NCI-H524 treated with DMSO at 0.1 percent for 48 hours (cell line): ENCODE data around the gene GPSM3.
"Not testable (repeated sequence)": the region's sequence is repeated elsewhere in the genome, so short reads cannot be mapped to it uniquely, and the experiment has no call there.

Source experiments
- DNase-seq: peaks from one replicate; lab custom pipeline; 2025; lab: John Stamatoyannopoulos, UW

Gene GPSM3

DNA sequence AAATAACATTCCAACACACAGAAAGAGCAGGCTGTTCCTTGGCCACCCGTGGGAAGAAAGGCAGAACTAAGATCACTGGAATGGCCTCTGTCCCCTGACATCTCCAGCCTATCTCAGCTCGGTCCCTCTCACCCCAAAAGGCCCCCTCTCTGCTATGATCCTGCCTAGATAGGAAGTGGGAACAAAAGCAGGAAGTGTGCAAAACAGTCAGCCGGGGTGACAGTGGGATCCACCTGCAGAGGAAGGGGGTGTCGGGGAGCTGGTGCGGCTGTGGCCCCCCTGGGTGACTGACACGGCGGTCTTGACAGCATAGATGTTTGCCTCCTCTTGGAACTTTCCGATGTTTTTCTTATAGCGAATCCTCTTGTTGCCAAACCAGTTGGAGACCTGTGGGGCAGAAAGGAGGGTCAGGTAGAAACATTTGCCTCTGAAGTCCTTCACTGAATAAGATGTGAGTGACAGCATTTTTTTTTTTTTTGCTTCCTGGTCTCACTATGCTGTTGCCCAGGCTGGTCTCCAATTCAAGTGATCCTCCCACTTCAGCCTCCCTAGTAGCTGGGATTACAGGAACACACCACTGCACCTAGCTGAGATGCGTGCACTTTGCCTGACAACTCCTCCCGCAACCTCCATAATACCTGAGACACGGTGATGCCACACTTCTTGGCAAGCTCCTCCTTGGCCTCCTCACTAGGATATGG, 5.3 kb downstream of the GPSM3 start:
- no peak for DNase-seq

DNA sequence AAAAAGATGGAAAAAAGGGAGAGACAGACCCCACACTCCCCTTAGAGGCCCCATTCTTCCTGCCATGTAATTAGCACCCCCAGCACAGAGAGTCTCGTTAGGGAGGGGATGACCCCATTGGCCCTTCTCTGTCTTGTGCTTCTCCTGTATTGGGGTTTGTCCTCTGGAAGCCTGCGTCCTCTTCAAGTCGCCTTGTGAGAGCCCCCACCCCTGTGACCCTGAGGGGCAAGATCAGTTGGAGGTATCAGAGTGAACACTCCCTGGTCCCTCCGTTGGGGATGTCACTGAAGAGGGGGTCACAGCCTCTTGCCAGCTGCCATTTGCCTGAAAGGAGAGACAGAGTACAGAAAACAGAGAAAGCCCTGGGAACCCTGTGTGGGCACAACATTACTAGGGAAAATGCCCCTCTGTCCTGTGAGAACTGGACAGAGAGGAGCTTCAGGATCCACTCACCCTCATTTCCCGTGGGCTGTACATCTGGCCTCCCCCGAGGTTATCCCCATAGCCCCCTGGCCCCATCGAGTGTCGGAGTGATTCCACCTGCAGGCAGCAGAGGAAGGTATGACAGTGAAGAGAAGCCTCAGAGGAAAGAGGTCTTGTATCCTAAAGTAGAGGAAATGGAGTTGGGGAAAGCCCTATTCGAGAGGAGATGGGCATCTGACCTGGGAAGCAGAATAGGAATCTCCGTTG, 6.1 kb downstream of the GPSM3 start:
- not testable (repeated sequence) for DNase-seq

DNA sequence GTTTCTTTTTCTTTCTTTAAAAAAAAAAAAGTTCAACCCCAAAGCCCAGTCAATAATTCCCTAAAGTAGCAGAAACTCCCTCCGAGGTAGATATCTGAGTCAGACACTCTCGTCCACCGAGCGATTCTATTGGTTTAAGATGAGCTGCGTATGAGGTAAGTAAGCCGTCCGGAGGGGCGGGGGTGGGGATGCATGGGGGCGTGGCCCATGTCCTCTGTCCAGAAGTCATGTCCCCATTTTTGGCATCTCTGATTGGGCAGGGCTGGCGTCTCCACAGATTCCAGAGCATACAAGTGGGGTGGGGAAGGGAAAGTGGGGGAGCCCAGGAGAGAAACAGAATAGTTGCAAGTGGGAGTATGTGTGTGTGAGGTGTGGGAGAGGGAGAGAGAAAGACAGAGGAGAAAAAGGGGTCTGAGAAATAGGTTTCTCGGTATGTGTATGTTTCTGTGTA, 6.7 kb downstream of the GPSM3 start:
- DNase-seq: not testable (repeated sequence)

DNA sequence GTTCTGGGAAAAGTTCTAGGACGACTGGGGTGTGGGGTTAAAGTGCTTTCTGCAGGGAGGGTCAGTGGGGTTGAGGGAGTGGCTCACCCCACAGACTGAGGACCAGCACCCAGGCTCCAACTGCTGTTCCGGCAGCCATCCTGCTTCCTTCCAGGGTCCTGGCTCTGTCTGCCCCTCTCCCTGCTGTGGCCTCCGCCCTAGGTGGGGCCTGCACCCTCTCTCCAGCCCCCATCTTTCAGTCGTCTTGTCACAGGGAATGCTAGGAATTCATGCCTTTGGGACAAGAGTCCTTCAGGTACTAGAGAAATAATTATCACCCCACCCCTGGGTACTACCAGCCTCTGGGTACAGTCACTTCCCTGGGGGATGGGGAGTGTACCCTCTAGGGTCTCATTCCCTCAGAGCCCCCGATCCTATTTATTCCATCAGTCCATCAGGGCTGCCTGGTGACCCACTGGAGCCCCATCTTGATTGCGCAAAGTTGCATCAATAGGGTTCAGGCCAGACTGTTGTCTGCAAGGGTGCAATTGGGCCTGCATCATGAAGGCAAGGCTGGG, 8.3 kb downstream of the GPSM3 start, which contains the start of gene AGER:
TSS of gene AGER (minus strand) at position 170 of the 557 bp plus-strand sequence. CDS start at position 139, 31 bp downstream.
- DNase-seq: no peak

DNA sequence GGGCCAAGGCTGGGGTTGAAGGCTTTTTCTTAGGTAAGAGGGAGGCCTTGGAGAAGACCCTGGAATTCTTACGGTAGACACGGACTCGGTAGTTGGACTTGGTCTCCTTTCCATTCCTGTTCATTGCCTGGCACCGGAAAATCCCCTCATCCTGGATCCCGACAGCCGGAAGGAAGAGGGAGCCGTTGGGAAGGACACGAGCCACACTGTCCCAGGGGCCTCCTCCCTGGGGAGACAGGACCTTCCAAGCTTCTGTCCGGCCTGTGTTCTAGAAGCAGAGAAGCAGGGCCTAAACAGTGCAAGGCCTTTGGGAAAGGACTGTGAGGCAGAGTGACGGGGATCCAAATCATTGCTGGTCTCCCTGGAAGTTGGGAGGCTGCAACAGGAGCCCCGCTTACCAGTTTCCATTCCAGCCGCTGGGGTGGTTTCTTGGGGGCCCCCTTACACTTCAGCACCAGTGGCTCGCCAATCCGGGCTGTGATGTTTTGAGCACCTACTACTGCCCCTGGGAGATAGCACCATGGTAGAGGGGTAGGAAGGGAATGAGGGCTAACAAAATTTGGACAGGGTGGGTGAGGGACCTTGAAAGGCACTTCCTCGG, 8.9 kb downstream of the GPSM3 start:
- DNase-seq: no peak

DNA sequence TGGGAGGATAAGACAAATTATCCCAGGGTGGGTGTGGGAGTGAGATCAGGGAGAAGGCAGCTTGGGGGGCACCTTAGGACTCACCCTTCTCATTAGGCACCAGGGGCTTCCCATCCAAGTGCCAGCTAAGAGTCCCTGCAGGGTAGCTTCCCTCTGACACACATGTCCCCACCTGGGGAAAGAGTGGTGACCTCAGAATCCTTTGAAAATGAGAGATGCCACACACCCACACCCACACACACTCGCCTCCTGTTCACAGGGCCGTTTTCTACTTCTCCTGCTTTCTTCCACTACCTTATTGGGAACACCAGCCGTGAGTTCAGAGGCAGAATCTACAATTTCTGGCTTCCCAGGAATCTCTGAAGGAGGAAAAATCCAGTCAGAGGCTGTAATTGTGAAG, 9.4 kb downstream of the GPSM3 start:
- no peak for DNase-seq

DNA sequence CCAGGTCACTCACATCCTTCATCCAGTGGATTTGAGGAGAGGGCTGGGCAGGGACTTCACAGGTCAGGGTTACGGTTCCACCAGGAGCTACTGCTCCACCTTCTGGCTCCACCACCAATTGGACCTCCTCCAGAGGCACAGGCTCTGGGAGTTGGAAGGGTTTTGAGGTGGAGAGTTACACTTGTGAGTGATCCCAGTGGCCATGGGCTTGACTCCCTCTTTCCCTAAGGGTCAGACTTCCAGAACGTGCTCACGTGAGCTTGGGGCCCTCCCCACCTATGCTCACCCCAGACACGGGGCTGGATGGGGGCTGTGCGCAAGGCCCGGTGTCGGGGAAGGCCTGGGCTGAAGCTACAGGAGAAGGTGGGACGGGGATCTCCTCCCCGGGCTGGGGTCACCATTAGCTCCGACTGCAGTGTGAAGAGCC, 9.9 kb downstream of the GPSM3 start:
- DNase-seq: no peak

DNA sequence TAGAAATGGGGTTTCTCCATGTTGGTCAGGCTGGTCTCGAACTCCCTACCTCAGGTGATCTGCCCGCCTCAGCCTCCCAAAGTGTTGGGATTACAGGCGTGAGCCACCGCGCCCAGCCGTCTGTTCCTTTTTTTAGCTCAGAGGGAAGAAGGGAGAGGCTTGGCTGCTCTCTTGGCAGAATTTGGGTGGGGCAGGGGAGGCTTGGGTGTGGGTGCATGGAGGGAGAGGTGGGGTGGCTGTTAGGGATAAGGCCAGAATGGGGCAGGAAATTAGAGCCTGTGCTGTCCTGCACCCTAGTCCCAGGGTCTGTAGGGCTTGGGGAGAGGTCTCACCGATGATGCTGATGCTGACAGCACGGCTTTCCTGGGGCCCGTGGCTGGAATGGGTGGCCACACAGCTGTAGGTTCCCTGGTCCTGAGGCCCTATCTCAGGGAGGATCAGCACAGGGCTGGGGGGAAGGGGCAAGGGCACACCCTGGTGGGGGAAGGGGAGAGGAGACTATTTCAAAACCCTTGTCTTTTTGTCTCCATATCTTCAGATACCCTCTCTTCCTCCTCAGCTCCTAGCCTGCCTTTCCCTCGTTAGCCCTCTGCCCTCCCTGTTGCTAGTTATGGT, 10.4 kb downstream of the GPSM3 start:
- DNase-seq: no peak

DNA sequence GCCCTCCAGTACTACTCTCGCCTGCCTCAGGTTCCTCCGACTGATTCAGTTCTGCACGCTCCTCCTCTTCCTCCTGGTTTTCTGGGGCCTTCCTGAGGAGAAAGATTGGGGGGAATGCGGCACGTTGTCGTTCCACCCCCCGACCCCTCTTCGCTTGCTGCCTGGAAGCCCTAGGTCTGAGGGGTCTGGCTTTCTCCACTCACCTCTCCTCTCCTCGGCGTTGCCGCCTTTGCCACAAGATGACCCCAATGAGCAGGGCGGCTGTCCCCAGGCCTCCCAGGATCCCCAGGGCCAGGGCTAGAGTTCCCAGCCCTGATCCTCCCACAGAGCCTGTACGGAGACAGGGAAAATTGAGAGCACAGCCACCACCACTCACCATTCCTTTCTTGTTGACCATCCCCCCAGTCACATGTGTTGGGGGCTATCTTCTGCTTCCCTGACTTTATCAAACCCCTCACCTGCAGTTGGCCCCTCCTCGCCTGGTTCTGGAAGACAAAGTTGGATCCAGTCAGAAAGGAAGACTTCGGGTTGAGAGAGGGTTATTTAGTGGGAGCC, 11.2 kb downstream of the GPSM3 start:
- no peak for DNase-seq

DNA sequence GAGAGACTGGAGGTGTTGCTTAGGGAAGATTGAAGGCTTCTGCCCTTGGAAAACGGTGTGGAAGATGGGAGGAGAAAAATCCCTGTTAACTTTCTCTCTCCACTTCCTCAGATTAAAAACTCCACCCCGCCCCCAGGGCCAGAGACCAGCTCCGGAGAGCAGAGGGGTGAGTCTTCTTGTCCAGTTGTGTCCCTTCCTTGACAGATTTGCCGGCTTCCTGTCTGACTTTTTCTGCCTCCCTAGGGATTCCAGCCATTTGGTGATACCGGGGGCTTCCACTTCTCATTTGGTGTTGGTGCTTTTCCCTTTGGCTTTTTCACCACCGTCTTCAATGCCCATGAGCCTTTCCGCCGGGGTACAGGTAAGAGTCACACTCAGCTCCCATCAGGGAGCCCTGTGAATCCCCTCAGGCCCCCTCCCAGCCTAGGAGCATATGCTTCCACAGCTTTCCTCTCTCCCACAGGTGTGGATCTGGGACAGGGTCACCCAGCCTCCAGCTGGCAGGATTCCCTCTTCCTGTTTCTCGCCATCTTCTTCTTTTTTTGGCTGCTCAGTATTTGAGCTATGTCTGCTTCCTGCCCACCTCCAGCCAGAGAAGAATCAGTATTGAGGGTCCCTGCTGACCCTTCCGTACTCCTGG, 12.6 kb downstream of the GPSM3 start:
- no peak for DNase-seq

DNA sequence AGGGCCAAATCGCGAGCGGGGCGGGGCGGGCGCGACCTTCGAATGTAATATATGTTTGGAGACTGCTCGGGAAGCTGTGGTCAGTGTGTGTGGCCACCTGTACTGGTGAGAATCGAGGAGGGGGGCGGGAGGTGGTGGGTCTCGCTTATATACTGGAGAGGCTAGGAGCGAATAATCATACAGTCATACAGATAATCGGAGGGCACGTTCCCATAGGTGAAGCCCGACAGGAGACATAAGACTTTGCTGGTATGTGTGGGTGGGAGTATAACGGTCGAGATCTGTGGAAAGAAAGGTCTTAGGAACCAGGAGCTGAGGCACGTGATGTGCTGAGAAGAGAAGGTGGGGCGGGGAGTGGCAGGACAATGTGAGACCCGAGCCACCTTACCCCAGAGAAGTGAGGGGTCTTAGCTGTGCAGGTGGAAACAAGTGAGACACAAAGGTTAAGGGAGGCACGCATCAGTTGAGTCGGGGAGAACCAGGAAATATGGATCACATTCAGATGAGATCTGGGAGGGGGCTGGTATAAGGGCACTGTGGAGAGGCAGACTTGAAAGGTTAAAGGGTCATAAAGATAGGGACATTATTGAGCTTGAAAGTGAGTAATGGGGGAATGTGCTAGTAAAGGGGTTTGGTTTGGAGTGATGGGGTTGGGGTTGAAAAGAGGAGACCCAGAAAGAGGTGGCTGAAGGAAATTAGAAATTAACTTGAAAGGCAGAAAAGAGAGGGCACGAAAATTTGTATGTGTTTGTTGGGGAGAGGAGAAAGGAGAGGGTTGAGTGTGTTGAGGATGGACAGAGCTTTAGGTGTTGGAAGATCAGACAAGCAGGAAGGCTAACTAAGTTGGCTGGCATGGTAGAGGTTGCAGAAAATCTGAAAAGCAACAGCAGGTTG, 13.6 kb downstream of the GPSM3 start:
- no peak for DNase-seq

DNA sequence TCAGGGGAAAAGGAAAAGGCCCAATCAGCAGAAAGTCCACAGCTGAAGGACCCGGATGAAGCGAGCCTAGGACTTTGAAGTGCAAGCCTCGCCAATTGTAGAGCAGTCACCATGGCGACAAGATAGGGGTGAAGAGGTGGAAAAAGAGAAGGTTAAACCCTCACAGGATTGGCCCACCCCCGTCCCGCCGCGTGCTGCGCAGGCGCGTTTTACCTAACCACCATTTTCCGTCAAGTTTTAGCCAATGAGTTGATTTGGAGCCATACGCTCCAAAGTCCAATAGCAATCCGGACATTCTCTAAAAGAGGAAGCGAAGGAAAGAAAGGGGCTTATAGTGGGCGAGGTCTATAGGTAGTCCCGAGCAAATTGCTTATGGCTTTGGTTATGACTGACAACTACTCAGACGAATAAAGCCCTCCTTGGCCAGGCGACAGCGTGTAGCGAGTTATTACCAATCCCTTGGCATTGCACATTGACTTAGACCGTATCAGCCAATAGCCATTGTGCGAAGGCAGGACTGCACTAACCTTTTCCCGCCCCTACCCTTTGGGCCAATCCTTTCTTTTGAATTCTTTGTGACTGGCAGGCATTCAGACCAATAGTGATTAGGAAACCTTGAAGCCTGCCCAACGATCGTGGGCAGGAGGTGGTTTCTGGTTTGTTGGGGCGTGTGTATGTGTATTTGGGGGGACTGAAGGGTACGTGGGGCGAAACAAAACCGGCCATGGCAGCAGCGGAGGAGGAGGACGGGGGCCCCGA, 14.5 kb downstream of the GPSM3 start, which contains the start of gene RNF5:
TSS of gene RNF5 (plus strand) at position 618 of the 759 bp plus-strand sequence. CDS start at position 725, 107 bp downstream.
- DNase-seq: peak; percentile 100

DNA sequence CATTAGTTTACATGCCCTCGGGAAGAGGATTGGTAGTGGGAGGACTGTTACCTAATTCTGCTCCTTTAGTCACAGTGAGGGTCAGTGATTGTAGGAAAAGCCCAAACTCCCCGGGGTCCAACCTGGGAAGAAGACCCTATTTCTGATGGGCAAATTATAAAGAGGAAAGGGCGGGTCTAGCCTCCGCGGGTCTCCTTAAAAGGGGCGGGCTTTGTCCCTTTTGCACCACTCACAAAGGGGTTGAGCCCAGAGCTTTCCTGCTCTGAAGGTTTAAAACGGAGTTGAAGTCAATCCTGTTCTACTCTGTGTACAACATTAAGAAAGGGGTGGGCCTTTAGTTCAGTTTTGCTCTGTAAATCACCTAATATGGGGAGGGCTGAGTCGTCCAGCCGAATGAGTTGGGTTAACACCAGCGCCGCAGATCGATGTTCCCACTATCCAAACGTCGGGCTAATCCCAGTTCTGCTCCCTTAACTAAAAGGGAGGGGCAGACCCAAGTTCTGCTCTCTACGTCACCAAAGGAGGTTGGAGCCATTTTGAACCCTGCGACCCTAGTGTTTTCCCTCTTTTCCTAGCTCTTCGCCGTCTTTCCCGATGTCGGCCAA, 15.2 kb downstream of the GPSM3 start:
- peak; percentile 28 for DNase-seq

DNA sequence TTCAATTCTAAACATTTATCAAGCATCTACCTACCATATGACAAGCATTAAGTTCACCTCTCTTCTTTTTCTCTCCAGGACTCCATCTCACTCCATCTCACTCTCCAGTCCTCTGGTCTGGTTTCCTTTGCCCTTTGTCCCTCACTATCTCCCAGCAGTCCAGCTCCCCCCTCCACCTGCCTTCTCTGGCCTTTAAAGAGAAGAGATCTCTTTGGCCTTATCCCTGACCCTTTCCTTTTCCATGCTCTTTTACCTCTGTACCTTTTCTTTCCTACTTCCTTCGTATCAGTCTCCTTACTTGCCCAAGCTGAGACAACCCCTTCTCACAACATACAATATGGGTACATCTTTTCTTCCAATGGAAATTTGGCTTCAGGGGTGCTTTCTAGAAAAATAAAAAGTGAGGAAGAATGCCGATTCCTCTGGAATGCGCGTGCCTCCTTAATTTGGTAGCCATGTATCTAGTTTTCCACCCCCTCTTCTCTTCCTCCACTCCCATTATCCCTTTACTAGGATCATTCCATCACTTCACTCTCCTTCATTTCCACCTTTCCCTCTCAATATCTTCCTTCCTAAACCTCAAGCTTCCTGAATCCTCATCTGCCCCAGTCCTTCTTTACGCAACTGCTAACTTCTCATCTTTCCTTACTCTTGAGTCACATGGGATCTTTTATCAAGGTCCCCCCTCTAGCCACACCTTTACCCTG, 15.8 kb downstream of the GPSM3 start:
- DNase-seq: no peak

DNA sequence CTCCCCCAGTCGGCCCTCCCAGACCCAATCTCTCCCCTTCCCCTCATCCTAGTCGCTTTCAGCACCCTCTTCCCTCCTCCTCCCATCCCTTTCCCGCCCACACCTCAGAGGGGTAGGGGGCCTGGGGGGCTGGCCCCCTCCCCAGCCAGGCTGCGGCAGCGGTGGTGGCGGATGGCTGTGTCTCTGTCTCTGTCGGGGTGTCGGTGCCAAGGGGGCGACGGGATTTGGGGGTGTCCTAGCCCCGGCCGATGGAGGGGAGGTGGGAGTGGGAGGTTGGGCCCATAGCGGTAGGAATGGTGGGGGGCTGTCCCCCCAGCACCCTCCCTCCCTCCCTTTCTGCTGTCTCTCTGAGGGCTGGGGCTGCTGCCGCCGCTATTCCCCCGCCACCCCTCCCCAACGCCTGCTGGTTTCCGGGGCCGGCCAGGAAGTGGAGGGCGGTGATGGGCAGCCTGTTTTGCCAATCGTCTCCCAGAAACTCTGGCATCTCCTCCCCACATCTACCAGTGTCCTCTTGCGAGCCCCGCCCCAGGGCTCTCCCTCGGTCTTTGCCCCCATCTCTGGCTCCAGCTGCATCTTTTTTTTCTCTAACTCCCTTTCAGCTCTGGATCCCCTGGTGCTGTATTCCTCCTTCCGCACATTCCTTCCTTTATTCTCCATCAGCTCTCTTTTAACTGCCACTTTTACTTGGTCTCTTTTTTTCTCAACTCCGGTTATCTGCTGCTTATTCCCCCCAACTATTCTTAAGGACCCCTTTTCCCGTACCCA, 16.6 kb downstream of the GPSM3 start, which contains the start of gene AGPAT1:
TSS of gene AGPAT1 (minus strand) at position 374 of the 765 bp plus-strand sequence. CDS start 4,588 bp downstream, outside the sequence.
- peak; percentile 83 for DNase-seq

DNA sequence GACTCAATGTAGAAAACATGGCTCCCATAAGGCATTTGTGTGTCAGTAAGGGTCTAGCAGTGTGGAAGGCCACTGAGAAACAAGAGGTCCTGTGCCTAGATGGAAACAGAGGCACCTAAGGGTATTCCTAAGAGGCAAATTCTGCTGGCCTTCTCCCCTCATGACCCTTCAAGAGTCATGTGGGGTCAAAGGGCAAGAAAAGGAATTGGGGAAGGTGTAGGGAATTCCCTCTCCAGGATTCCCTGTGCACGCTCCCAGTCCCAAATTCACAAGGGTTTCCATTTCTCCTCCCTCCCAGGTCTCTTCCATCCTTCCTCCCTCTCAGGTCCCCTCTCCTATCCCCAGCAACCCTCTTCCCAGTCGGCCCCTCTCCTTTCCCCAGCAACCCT, 17.1 kb downstream of the GPSM3 start:
- DNase-seq: no peak

DNA sequence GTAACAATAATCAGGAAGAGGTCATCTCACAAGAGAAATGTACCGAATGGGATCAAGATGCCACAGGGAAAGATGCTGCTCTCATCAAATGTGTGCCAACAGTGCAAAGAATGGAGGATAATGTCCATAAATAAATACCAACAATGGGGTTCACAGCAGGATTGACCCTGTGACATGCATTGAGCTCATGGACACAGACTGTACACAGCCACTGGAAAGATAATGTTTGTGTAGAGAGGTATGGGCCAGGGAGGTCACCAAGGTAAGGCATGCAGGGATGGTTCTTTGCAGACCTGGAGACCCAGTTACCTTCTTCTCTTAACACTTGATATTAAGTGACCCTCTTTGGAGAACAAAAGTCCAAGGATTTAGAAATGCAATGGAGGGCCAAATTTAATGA, 18.0 kb downstream of the GPSM3 start:
- no peak for DNase-seq
